ENCODE data around the gene FOXP1.

- TF ChIP-seq POLR2A (IDR thresholded peaks at IDR 0.05) (no peak), CTCF (IDR thresholded peaks at IDR 0.05) (no peak)
These were observed 45.8 kb upstream of the FOXP1 start for GRCh38 chr3:71629289-71629688.
